Glutamatergic neuron (in vitro differentiated cells): ENCODE data around the gene BMPR1A. TPM values are rescaled to one million over a fixed set of nuclear protein-coding genes. Genes with fewer than 3 reads are reported as not detected.

ENCODE experiments used
- DNase-seq: peaks from one replicate; pipeline ENCODE4 v3.0.0; 2022
- H3K27ac Mint-ChIP-seq: one replicate; pipeline ENCODE4 v1.8.0; 2020; ENCODE audit warnings: mild to moderate bottlenecking, mixed read lengths, inconsistent platforms; ENCODE audit not compliant: unreplicated experiment
- H3K27me3 Mint-ChIP-seq: one replicate; pipeline ENCODE4 v1.8.0; 2020; ENCODE audit warnings: mild to moderate bottlenecking, moderate library complexity, mixed read lengths, inconsistent platforms; ENCODE audit not compliant: unreplicated experiment
- H3K36me3 Mint-ChIP-seq: one replicate; pipeline ENCODE4 v1.8.0; 2020; ENCODE audit warnings: mild to moderate bottlenecking, mixed read lengths, inconsistent platforms; ENCODE audit not compliant: unreplicated experiment
- H3K4me1 Mint-ChIP-seq: one replicate; pipeline ENCODE4 v1.8.0; 2020; ENCODE audit warnings: mild to moderate bottlenecking, low read depth, mixed read lengths, inconsistent platforms; ENCODE audit not compliant: unreplicated experiment
- H3K4me3 Mint-ChIP-seq: one replicate; pipeline ENCODE4 v1.8.0; 2020; ENCODE audit warnings: mild to moderate bottlenecking, mixed read lengths, inconsistent platforms; ENCODE audit not compliant: unreplicated experiment
- H3K9me3 Mint-ChIP-seq: one replicate; pipeline ENCODE4 v1.8.0; 2020; ENCODE audit warnings: mild to moderate bottlenecking, moderate library complexity, mixed read lengths, inconsistent platforms; ENCODE audit not compliant: unreplicated experiment
- total RNA-seq: library from RNA; stranded (reverse); fragmentation: NEBNext Ultra II Directional; extraction: Animal tissue kit (Norgen Biotek cat#: 25700); gene quantifications from one replicate; pipeline ENCODE4 v1.2.1, GENCODE V29; 2021; ENCODE audit not compliant: unreplicated experiment
- TF ChIP-seq, protein P1 (sequence below): fragments of 200-600 bp; sonication (generic); IDR thresholded peaks from one replicate; pipeline ENCODE4 v1.5.0; 2021; ENCODE audit not compliant: partially characterized antibody, unreplicated experiment

The BMPR1A gene
- total RNA-seq, 1 donor from 2014 or later, result 27.7 TPM

DNA sequence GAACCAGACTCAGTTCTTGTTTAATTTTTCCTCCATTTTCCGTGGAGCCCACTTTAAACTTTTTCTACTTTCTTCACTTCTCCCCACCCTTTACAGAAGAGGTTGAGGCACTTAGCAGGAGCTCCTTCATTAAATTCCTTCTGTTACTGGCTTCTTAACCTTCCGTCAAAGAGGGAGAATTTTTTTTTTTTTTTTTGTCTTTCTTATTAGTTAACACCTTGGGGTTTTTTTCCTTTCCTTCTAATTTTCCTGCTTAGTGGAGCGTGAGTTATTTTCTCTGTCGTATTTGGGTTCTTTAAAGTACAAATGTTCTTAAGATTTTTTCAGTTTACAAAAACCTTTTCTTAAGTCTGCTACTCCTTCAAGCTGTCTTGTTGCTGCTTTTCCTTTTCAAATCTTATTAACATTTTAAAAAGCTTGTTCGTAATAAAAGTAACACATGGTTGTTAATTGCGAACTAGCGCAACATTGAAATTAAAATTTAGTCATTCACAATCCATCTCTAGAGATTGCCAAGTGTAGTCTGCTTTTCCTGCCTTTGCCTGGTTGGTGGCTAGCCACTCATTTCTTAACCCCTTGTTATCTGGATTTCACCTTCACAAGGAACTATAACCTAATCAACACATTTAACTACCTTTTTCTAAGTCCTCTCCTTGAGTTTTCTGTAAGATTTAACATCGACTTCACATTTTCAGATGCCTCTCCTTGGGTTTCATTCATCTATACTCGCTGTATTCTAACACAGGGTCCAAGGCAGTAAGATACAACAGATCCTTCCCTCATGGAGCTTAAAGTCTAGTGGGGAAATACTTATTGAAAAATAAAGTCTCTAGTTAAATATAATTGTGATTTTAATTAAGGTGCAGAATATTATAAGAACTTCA is 2.0 kb downstream of the BMPR1A start:
- Mint-ChIP-seq H3K27ac (peak overlapping the region; percentile 52), H3K4me1 (peaks cover 23% of the 10 kb centered on the region), H3K36me3 (no peaks in the 10 kb centered on the region), H3K27me3 (peaks cover 6% of the 10 kb centered on the region), H3K4me3 (peak overlapping the region; percentile 90), H3K9me3 (peaks cover 9% of the 10 kb centered on the region)
- no peak for DNase-seq
- TF ChIP-seq, protein P1, sequence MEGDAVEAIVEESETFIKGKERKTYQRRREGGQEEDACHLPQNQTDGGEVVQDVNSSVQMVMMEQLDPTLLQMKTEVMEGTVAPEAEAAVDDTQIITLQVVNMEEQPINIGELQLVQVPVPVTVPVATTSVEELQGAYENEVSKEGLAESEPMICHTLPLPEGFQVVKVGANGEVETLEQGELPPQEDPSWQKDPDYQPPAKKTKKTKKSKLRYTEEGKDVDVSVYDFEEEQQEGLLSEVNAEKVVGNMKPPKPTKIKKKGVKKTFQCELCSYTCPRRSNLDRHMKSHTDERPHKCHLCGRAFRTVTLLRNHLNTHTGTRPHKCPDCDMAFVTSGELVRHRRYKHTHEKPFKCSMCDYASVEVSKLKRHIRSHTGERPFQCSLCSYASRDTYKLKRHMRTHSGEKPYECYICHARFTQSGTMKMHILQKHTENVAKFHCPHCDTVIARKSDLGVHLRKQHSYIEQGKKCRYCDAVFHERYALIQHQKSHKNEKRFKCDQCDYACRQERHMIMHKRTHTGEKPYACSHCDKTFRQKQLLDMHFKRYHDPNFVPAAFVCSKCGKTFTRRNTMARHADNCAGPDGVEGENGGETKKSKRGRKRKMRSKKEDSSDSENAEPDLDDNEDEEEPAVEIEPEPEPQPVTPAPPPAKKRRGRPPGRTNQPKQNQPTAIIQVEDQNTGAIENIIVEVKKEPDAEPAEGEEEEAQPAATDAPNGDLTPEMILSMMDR, result no peak

DNA sequence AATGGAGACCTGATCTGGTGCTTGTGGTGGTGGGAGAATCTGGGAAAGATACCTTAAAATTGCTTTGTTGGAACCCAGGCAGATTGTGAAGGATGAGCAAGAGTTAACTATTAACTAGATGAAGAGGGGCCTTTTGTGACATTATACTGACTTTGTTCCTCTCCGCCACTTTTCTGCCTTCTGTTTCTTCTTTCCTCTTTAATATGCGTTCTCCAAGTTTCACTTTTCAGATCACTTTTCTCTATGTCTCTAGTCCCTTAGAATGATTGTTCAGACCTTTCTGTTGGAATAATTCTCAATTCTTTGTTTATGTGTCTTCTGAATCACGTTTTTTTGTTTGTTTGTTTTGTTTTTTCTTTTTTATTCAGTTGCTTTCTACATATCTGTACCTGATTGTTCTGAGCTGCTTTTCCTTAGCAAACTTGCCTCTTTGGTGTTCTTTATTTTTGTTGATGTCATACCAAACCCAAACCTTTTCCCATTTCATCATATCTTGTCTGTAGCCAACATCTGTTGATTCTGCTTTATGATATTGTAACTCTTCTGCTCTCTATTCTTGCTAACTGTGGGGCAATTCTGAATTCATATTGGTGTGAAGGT is 2.8 kb downstream of the BMPR1A start:
- Mint-ChIP-seq H3K27ac (peak overlapping the region; percentile 52), H3K27me3 (peaks cover 6% of the 10 kb centered on the region), H3K4me3 (peak overlapping the region; percentile 90), H3K9me3 (peaks cover 9% of the 10 kb centered on the region), H3K36me3 (no peaks in the 10 kb centered on the region), H3K4me1 (peaks cover 20% of the 10 kb centered on the region)
- no peak for DNase-seq
- TF ChIP-seq, protein P1, result no peak

DNA sequence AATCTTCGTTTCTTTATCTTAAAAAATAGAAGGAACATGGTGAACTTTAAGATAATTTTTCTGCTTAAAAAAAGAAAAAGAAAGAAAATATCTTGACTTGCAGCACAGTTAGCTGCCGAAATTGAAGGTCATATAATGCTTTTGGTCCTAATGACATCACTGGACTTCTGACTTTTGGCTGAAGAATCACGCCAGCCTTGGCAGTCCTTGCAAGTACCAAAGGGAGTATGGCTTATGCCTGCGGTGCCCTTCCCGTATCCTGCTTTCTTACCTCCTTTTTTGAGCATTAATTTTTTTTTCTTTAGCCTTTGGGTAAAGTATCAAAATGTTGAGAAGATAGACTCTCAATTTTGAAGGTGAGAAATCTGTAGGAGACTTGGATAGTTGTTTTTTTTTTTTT is 7.0 kb downstream of the BMPR1A start:
- Mint-ChIP-seq H3K4me3 (no peak overlapping the region), H3K27ac (no peak overlapping the region), H3K9me3 (no peaks in the 10 kb centered on the region), H3K36me3 (no peaks in the 10 kb centered on the region), H3K27me3 (peaks cover 1% of the 10 kb centered on the region), H3K4me1 (peaks cover 16% of the 10 kb centered on the region)
- TF ChIP-seq, protein P1, result no peak
- DNase-seq, result no peak

DNA sequence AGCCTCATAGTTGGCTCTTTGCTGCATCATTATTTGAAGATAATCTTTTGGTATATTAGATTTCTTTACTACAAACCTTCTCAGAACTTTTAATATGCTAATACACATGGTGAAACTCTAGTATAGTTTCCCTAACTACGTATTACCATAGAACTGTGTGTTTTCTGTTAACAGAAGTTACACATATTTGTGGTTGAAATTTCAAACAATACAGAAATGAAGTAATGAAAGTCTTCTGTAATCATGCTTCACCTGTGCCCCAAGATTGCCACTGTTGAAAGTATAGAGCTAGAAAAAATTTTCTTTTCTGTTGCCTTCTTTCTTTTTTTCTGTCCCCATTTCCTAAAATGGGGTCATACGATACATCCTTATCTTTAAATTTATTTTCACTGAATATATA is 9.1 kb downstream of the BMPR1A start:
- Mint-ChIP-seq H3K27me3 (peaks cover 1% of the 10 kb centered on the region), H3K36me3 (no peaks in the 10 kb centered on the region), H3K4me3 (no peak overlapping the region), H3K9me3 (no peaks in the 10 kb centered on the region), H3K27ac (no peak overlapping the region), H3K4me1 (peaks cover 16% of the 10 kb centered on the region)
- no peak for DNase-seq
- TF ChIP-seq, protein P1, result no peak
